CD4-positive, alpha-beta T cell treated with Interferon alpha-2 for 1 hour (primary cell): Measurements from ENCODE around the gene FKBP10.
"Not testable (repeated sequence)": the region's sequence is repeated elsewhere in the genome, so short reads cannot be mapped to it uniquely, and the experiment has no call there.

ENCODE experiments used
- DNase-seq, 2 donors: peaks; one replicate each; pipeline ENCODE4 v3.0.0-alpha.2; 2020 to 2022

The FKBP10 gene

GRCh38 chr17:41812381-41813151, at the start of gene FKBP10:
Gene FKBP10, plus strand, starts transcription at chr17:41813004. Its CDS starts 31 bp downstream, at chr17:41813035.
- peak; percentile 25 to 53 for DNase-seq

GRCh38 chr17:41763327-41763726, 49.5 kb upstream of the FKBP10 start:
- no peak for DNase-seq

- DNase-seq: no peak
Observed at GRCh38 chr17:41766135-41766534, 46.7 kb upstream of the FKBP10 start.

- DNase-seq: no peak
Observed at GRCh38 chr17:41767324-41768042, 45.3 kb upstream of the FKBP10 start.

GRCh38 chr17:41768682-41769288, 44.0 kb upstream of the FKBP10 start:
- DNase-seq: no peak

GRCh38 chr17:41769346-41769862, 43.4 kb upstream of the FKBP10 start:
- no peak for DNase-seq

- DNase-seq: no peak
Observed at GRCh38 chr17:41769985-41770384, 42.8 kb upstream of the FKBP10 start.

GRCh38 chr17:41771389-41772206, 41.2 kb upstream of the FKBP10 start:
- no peak for DNase-seq

- DNase-seq: no peak
Observed at GRCh38 chr17:41772218-41772585, 40.6 kb upstream of the FKBP10 start.

- no peak for DNase-seq
Observed at GRCh38 chr17:41772586-41773189, 40.1 kb upstream of the FKBP10 start.

- DNase-seq: no peak
Observed at GRCh38 chr17:41773190-41773588, 39.6 kb upstream of the FKBP10 start.

- DNase-seq: no peak
Observed at GRCh38 chr17:41773731-41774193, 39.0 kb upstream of the FKBP10 start.

- DNase-seq: no peak
Observed at GRCh38 chr17:41775394-41776226, 37.2 kb upstream of the FKBP10 start.

- DNase-seq: not testable (repeated sequence)
Observed at GRCh38 chr17:41776262-41776900, 36.4 kb upstream of the FKBP10 start.

GRCh38 chr17:41777157-41777573, 35.6 kb upstream of the FKBP10 start:
- DNase-seq: no peak

- no peak for DNase-seq
Observed at GRCh38 chr17:41777574-41778188, 35.1 kb upstream of the FKBP10 start.

GRCh38 chr17:41779954-41780353, 32.9 kb upstream of the FKBP10 start:
- DNase-seq: no peak

GRCh38 chr17:41781404-41782110, 31.2 kb upstream of the FKBP10 start:
- no peak for DNase-seq

- DNase-seq: no peak
Observed at GRCh38 chr17:41782142-41782541, 30.7 kb upstream of the FKBP10 start.
